SH-SY5Y (cell line): ENCODE data around the gene KIF1A.

Source experiments
- GATA2 ChIP-seq: IDR thresholded peaks from 2 replicates; pipeline ENCODE4 v1.6.1; 2011; ENCODE audit warnings: mild to moderate bottlenecking, low read depth, low read length
- GATA3 ChIP-seq: IDR thresholded peaks from 2 replicates; pipeline ENCODE4 v1.6.1; 2011; ENCODE audit warnings: low read depth, mild to moderate bottlenecking, low read length, moderate library complexity

- TF ChIP-seq GATA2, result no peak
- TF ChIP-seq GATA3, result no peak
Measured at GRCh38 chr2:240716130-240716798, 103.8 kb downstream of the KIF1A start.
